ENCODE measurements around the gene RNF113A.
A peak's percentile ranks its signal among the peaks of the same experiment; 100 is the strongest.
"Not testable (repeated sequence)": the region's sequence is repeated elsewhere in the genome, so short reads cannot be mapped to it uniquely, and the experiment has no call there.

The RNF113A gene

DNA sequence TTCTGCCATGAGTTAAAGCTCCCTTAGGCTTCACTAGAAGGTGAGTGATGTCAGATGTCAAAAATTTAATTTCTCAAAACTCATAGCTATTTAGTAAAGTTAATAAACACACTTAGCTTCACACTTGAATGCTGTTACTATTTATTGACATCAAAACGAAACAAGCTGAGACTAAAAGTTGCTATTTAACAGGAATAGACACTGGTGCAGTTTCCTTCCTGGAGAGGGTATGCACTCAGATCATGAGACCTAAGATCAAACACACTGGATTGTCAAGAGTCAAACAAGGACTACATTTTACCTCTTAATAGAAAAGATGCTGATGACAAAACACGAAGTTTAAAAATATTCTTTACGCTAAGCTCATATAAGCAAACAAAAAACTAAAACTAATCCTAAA is 37.6 kb downstream of the RNF113A start:
- DNase-seq (ENCODE audit: low read depth), result no peak

- no peak for DNase-seq (ENCODE audit: low read depth)
Observed at GRCh38 chrX:119828446-119828845, 43.1 kb downstream of the RNF113A start.

DNA sequence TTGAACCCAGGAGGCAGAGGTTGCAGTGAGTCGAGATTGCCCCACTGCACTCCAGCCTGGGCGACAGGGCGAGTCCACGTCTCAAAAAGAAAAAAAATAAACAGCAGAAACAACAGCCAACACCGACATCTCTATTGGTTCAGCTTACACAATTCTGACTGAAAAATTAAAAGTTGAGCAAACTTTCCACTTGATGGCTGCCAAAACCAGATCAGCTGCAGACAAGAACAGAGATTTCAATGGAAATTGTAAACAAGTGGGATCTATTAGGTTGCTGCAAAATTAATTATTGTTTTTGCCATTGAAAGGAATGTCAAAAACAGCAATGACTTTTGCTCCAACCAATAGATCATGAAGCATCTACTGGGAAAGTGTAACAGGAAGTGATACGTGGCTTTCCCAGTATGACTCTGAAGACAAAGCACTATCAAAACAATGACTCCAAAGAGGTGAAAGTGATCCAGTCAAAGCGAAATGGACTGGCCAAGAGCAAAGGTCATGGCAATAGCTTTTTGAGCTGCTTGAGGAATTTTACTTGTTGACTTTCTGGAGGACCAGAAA is 45.1 kb downstream of the RNF113A start:
- DNase-seq (ENCODE audit: low read depth), result peak; percentile 41

- not testable (repeated sequence) for DNase-seq (ENCODE audit: low read depth)
Observed at GRCh38 chrX:119824221-119824620, 47.3 kb downstream of the RNF113A start.

DNA sequence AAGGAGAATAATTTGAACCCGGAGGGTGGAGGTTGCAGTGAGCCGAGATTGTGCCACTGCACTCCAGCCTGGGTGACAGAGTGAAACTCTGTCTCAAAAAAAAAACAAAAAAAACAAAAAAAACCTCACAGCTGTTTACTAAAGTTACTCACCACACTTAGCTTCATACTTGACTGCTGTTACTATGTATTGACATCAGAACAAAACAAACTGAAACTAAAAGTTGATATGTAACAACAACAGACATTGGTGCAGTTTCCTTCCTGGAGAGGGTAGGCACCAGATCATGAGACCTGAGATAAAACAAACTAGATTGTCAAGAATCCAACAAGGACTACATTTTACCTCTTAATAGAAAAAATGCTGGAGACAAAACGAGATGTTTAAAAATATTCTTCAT is 49.8 kb downstream of the RNF113A start:
- not testable (repeated sequence) for DNase-seq (ENCODE audit: low read depth)
